Measurements from ENCODE around the gene HPCAL4. TPM values are rescaled to one million over a fixed set of nuclear protein-coding genes. Genes with fewer than 3 reads are reported as not detected.

HPCAL4 gene
- total RNA-seq, 1 donor from 2014 or later: 0.20 TPM

GRCh38 chr1:39711104-39711965 is 20.1 kb upstream of the HPCAL4 start:
- no peak overlapping the region for H3K27ac ChIP-seq (ENCODE audit: low read depth, low read length)
- DNase-seq (ENCODE audit: low read depth) (peak; percentile 41), FAIRE-seq (no peak)
- peaks cover 27% of the 10 kb centered on the region for H3K27me3 ChIP-seq (ENCODE audit: insufficient read depth, low read length)
- no peaks in the 10 kb centered on the region for H4K20me1 ChIP-seq (ENCODE audit: insufficient read depth, low read length)
- no peaks in the 10 kb centered on the region for H3K79me2 ChIP-seq (ENCODE audit: insufficient read depth, low read length)
- H3K36me3 ChIP-seq (ENCODE audit: insufficient read depth, low read length): no peaks in the 10 kb centered on the region
- no peak overlapping the region for H3K4me3 ChIP-seq (ENCODE audit: insufficient read depth, low read depth, low read length)
- no peak overlapping the region for H3K9ac ChIP-seq (ENCODE audit: low read length)
- no peaks in the 10 kb centered on the region for H3K36me3 Mint-ChIP-seq (ENCODE audit: low read depth, unreplicated experiment)
- no peaks in the 10 kb centered on the region for H3K9me3 ChIP-seq (ENCODE audit: insufficient read depth, low read depth, low read length)
- no peak overlapping the region for H2AFZ ChIP-seq (ENCODE audit: low read depth, low read length)
- H3K27me3 Mint-ChIP-seq (ENCODE audit: low read depth, unreplicated experiment): peaks cover 64% of the 10 kb centered on the region
- TF ChIP-seq, protein P1, sequence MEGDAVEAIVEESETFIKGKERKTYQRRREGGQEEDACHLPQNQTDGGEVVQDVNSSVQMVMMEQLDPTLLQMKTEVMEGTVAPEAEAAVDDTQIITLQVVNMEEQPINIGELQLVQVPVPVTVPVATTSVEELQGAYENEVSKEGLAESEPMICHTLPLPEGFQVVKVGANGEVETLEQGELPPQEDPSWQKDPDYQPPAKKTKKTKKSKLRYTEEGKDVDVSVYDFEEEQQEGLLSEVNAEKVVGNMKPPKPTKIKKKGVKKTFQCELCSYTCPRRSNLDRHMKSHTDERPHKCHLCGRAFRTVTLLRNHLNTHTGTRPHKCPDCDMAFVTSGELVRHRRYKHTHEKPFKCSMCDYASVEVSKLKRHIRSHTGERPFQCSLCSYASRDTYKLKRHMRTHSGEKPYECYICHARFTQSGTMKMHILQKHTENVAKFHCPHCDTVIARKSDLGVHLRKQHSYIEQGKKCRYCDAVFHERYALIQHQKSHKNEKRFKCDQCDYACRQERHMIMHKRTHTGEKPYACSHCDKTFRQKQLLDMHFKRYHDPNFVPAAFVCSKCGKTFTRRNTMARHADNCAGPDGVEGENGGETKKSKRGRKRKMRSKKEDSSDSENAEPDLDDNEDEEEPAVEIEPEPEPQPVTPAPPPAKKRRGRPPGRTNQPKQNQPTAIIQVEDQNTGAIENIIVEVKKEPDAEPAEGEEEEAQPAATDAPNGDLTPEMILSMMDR (IDR thresholded peaks at IDR 0.05; ENCODE audit: insufficient read depth, low read depth, low read length): no peak
- no peak for TF ChIP-seq EZH2 (IDR thresholded peaks at IDR 0.05; ENCODE audit: insufficient read depth, low read length)
- no peaks in the 10 kb centered on the region for H3K9me3 Mint-ChIP-seq (ENCODE audit: unreplicated experiment)
- no peak overlapping the region for H3K27ac Mint-ChIP-seq (ENCODE audit: unreplicated experiment)
- no peaks in the 10 kb centered on the region for H3K4me1 ChIP-seq (ENCODE audit: insufficient read depth, low read length)
- peak overlapping the region; percentile 24 for H3K4me3 Mint-ChIP-seq (ENCODE audit: unreplicated experiment)
- H3K4me2 ChIP-seq (ENCODE audit: low read length): no peak overlapping the region
- H3K4me1 Mint-ChIP-seq (ENCODE audit: low read depth, unreplicated experiment): peaks cover 9% of the 10 kb centered on the region

DNA sequence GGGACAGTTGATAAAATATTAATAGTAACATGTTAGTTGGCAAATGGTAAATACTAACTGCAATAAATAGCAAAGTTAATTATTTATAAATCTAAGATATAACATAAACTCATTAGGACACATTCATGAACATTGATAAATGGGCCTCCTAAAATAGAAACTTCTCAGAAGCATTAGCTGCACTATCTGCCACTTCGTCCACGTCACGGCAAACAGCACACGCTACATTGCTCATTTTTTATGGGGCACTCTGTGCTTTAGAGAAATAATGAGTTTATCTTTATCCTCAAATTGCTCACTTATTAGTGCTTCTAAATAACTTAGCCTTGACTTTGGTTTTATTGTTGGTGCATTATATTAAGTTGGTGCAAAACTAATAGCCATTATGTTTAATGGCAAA is 16.3 kb upstream of the HPCAL4 start:
- Mint-ChIP-seq H3K27ac (ENCODE audit: unreplicated experiment) (no peak overlapping the region), H3K4me3 (ENCODE audit: unreplicated experiment) (no peak overlapping the region), H3K27me3 (ENCODE audit: low read depth, unreplicated experiment) (peaks cover 65% of the 10 kb centered on the region), H3K4me1 (ENCODE audit: low read depth, unreplicated experiment) (peaks cover 9% of the 10 kb centered on the region), H3K36me3 (ENCODE audit: low read depth, unreplicated experiment) (no peaks in the 10 kb centered on the region), H3K9me3 (ENCODE audit: unreplicated experiment) (no peaks in the 10 kb centered on the region)
- Histone ChIP-seq H3K79me2 (ENCODE audit: insufficient read depth, low read length) (no peaks in the 10 kb centered on the region), H3K9me3 (ENCODE audit: insufficient read depth, low read depth, low read length) (no peaks in the 10 kb centered on the region), H3K36me3 (ENCODE audit: insufficient read depth, low read length) (no peaks in the 10 kb centered on the region), H3K4me3 (ENCODE audit: insufficient read depth, low read depth, low read length) (no peak overlapping the region), H3K9ac (ENCODE audit: low read length) (no peak overlapping the region), H3K4me2 (ENCODE audit: low read length) (no peak overlapping the region), H3K4me1 (ENCODE audit: insufficient read depth, low read length) (no peaks in the 10 kb centered on the region), H4K20me1 (ENCODE audit: insufficient read depth, low read length) (no peaks in the 10 kb centered on the region), H2AFZ (ENCODE audit: low read depth, low read length) (no peak overlapping the region), H3K27ac (ENCODE audit: low read depth, low read length) (no peak overlapping the region), H3K27me3 (ENCODE audit: insufficient read depth, low read length) (peaks cover 18% of the 10 kb centered on the region)
- DNase-seq (ENCODE audit: low read depth) (no peak), FAIRE-seq (no peak)
- TF ChIP-seq, protein P1 (IDR thresholded peaks at IDR 0.05; ENCODE audit: insufficient read depth, low read depth, low read length): no peak
- no peak for TF ChIP-seq EZH2 (IDR thresholded peaks at IDR 0.05; ENCODE audit: insufficient read depth, low read length)

GRCh38 chr1:39704757-39705156 is 13.5 kb upstream of the HPCAL4 start:
- Mint-ChIP-seq H3K4me3 (ENCODE audit: unreplicated experiment) (no peak overlapping the region), H3K4me1 (ENCODE audit: low read depth, unreplicated experiment) (peaks cover 8% of the 10 kb centered on the region), H3K36me3 (ENCODE audit: low read depth, unreplicated experiment) (no peaks in the 10 kb centered on the region), H3K27me3 (ENCODE audit: low read depth, unreplicated experiment) (peaks cover 76% of the 10 kb centered on the region), H3K9me3 (ENCODE audit: unreplicated experiment) (no peaks in the 10 kb centered on the region), H3K27ac (ENCODE audit: unreplicated experiment) (no peak overlapping the region)
- H3K9ac ChIP-seq (ENCODE audit: low read length): no peak overlapping the region
- H3K79me2 ChIP-seq (ENCODE audit: insufficient read depth, low read length): no peaks in the 10 kb centered on the region
- H3K4me2 ChIP-seq (ENCODE audit: low read length): no peak overlapping the region
- H3K9me3 ChIP-seq (ENCODE audit: insufficient read depth, low read depth, low read length): no peaks in the 10 kb centered on the region
- no peaks in the 10 kb centered on the region for H3K4me1 ChIP-seq (ENCODE audit: insufficient read depth, low read length)
- FAIRE-seq (no peak), DNase-seq (ENCODE audit: low read depth) (no peak)
- no peak overlapping the region for H3K4me3 ChIP-seq (ENCODE audit: insufficient read depth, low read depth, low read length)
- no peaks in the 10 kb centered on the region for H3K36me3 ChIP-seq (ENCODE audit: insufficient read depth, low read length)
- H2AFZ ChIP-seq (ENCODE audit: low read depth, low read length): no peak overlapping the region
- H4K20me1 ChIP-seq (ENCODE audit: insufficient read depth, low read length): no peaks in the 10 kb centered on the region
- H3K27me3 ChIP-seq (ENCODE audit: insufficient read depth, low read length): peaks cover 18% of the 10 kb centered on the region
- TF ChIP-seq EZH2 (IDR thresholded peaks at IDR 0.05; ENCODE audit: insufficient read depth, low read length): no peak
- TF ChIP-seq, protein P1 (IDR thresholded peaks at IDR 0.05; ENCODE audit: insufficient read depth, low read depth, low read length): no peak
- H3K27ac ChIP-seq (ENCODE audit: low read depth, low read length): no peak overlapping the region

Measured in astrocyte (in vitro differentiated cells and primary cell).